ENCODE results near the gene SREBF2. TPM values are rescaled to one million over a fixed set of nuclear protein-coding genes. Genes with fewer than 3 reads are reported as not detected.

SREBF2 gene
- total and polyA plus RNA-seq, 2 donors (not counting 3 experiments of a cell fraction or from before 2014, with no cell fraction given), result 101 to 136 TPM

DNA sequence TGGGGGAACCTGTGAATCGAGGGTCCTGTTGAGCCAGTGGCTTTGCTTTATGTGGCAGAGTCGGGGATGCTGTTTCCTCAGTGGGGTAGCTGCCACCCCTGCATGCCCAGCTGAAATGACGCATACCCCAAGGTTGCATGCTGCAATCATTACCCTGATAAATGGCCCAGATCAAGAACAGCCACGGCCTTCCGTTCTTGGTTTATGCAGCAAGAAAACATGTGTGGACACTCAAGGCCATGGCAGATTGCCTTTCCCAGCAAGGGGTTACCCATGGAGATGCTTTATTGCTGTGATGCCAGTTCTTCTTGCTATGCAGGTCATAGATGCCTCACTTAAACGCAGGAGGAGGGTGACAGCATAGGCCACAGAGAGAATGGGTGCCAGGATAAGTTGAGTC lies 14.3 kb upstream of the SREBF2 start:
- Histone ChIP-seq H3K9me1 (replicated peaks; ENCODE audit: control insufficient read depth, extremely low read depth, insufficient read depth, low read length) (no peaks in the 10 kb centered on the region), H3K9ac (replicated peaks; ENCODE audit: extremely low read depth, insufficient read depth, low read length) (no peak overlapping the region), H3K36me3 (ENCODE audit: control insufficient read depth in 2 of 2, extremely low read depth in 1 of 2, insufficient read depth in 2 of 2, low read length in 2 of 2) (no peaks in the 10 kb centered on the region), H2AFZ (ENCODE audit: low read depth, low read length) (no peak overlapping the region), H4K20me1 (replicated peaks; ENCODE audit: control insufficient read depth, extremely low read depth, insufficient read depth, low read length) (no peaks in the 10 kb centered on the region), H3K27me3 (ENCODE audit: control insufficient read depth in 2 of 2, insufficient read depth in 2 of 2, low read length in 2 of 2) (no peaks in the 10 kb centered on the region), H3K9me3 (replicated peaks; ENCODE audit: control insufficient read depth, insufficient read depth, low read length) (no peaks in the 10 kb centered on the region), H3K27ac (ENCODE audit: insufficient read depth, low read depth, low read length) (no peak overlapping the region), H3K4me3 (replicated peaks in 1 of 3; ENCODE audit: insufficient read depth in 1 of 3, low read depth in 1 of 3, low read length in 3 of 3) (no peak overlapping the region), H3K79me2 (ENCODE audit: control insufficient read depth, insufficient read depth, low read length) (no peaks in the 10 kb centered on the region), H3K4me2 (ENCODE audit: insufficient read depth, low read length) (no peak overlapping the region), H3K4me1 (ENCODE audit: control insufficient read depth, extremely low read depth, insufficient read depth, low read length) (no peaks in the 10 kb centered on the region)
- no TSS peak for BruUV-seq (replicated peaks)
- dilution Hi-C loops (cut with MboI; ENCODE audit: extremely low pct_ligation_motif_present, low sequenced_read_pairs), result no loop called here
- FAIRE-seq (no peak), DNase-seq (ENCODE audit: low read depth, low spot score) (no peak)
- intact Hi-C loops (cut with micrococcal nuclease), result no loop called here
- TF ChIP-seq, protein P1, sequence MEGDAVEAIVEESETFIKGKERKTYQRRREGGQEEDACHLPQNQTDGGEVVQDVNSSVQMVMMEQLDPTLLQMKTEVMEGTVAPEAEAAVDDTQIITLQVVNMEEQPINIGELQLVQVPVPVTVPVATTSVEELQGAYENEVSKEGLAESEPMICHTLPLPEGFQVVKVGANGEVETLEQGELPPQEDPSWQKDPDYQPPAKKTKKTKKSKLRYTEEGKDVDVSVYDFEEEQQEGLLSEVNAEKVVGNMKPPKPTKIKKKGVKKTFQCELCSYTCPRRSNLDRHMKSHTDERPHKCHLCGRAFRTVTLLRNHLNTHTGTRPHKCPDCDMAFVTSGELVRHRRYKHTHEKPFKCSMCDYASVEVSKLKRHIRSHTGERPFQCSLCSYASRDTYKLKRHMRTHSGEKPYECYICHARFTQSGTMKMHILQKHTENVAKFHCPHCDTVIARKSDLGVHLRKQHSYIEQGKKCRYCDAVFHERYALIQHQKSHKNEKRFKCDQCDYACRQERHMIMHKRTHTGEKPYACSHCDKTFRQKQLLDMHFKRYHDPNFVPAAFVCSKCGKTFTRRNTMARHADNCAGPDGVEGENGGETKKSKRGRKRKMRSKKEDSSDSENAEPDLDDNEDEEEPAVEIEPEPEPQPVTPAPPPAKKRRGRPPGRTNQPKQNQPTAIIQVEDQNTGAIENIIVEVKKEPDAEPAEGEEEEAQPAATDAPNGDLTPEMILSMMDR (IDR thresholded peaks at IDR 0.05; ENCODE audit: extremely low read depth in 1 of 2, insufficient read depth in 1 of 2, low read depth in 1 of 2, low read length in 2 of 2), result no peak
- no peak for TF ChIP-seq POLR2A (IDR thresholded peaks at IDR 0.05; ENCODE audit: low read depth, low read length)
- no peak for TF ChIP-seq POLR2AphosphoS5 (IDR thresholded peaks at IDR 0.05; ENCODE audit: insufficient read depth, low read depth, low read length)
- TF ChIP-seq, protein P2, sequence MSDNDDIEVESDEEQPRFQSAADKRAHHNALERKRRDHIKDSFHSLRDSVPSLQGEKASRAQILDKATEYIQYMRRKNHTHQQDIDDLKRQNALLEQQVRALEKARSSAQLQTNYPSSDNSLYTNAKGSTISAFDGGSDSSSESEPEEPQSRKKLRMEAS (IDR thresholded peaks at IDR 0.05; ENCODE audit: insufficient read depth, insufficient read length), result no peak
- no peak for TF ChIP-seq FOS (IDR thresholded peaks at IDR 0.05; ENCODE audit: borderline replicate concordance, insufficient read depth, low read length)
- no peak for TF ChIP-seq GATA2 (IDR thresholded peaks at IDR 0.05; ENCODE audit: insufficient read depth, insufficient read length, low read depth, low read length)
- TF ChIP-seq JUN (IDR thresholded peaks at IDR 0.05; ENCODE audit: borderline replicate concordance, insufficient read depth, insufficient read length, low read depth), result no peak
- TF ChIP-seq EZH2 (IDR thresholded peaks at IDR 0.05; ENCODE audit: borderline replicate concordance, low read depth, low read length, severe bottlenecking), result no peak
- no peak for TF ChIP-seq MYC (IDR thresholded peaks at IDR 0.05; ENCODE audit: low read depth, low read length)
- CTCF ChIA-PET, result interaction anchor here (1.4 to 1.8 kb wide), 3 partner anchors 9 to 121 kb away, joined by 3 to 8 read pairs (median 5); no protein-coding TSS in a partner anchor
- POLR2A ChIA-PET, result no interaction called here

All from endothelial cell of umbilical vein (primary cell).